GM18867 (cell line): ENCODE measurements around the gene C3.
"Not testable (repeated sequence)": the region's sequence is repeated elsewhere in the genome, so short reads cannot be mapped to it uniquely, and the experiment has no call there.

Experiments used
- ATAC-seq: cut with Tn5 transposase; IDR thresholded peaks from one replicate; pipeline ENCODE4 v1.9.1; 2021; ENCODE audit warnings: mild to moderate bottlenecking, moderate library complexity; ENCODE audit not compliant: unreplicated experiment

The C3 gene

DNA sequence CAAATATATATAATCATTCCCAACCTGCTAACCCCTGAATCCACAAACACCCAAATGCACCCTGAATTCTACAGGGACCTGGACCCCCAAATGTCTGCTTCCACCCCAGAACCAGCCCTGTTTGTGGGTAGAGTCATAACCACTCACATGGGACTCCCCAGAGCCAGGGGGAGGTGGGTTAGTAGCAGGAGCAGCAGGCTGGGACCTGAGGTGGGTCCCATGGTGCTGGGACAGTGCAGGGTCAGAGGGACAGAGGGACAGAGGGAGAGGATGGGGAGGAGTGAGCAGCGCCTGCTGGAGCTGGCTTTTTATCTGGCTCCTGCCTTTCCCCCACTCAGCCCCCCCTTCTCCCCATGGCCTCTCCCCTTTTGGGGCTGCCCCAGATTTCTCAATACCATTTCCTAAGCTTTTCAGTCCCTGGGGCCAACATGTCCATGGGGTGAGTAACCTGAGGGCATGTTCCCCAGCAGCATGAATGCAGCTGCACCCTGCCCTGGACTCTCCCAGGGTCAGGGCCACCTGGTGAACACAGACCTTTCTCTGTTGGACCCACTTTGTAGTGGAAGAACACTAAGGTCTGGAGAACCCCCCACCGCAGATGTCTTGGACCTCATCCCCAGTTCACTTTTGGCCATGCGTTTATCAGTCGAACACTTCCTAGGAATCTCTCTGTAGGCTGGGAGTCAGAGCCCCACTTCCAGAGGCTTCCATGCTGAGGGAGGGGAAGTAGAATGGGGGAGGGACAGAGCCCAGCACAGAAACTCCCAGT is at the start of gene C3:
TSS of gene C3 (minus strand) at position 282 of the 769 bp plus-strand sequence. CDS start at position 221, 61 bp downstream.
- ATAC-seq: no peak

DNA sequence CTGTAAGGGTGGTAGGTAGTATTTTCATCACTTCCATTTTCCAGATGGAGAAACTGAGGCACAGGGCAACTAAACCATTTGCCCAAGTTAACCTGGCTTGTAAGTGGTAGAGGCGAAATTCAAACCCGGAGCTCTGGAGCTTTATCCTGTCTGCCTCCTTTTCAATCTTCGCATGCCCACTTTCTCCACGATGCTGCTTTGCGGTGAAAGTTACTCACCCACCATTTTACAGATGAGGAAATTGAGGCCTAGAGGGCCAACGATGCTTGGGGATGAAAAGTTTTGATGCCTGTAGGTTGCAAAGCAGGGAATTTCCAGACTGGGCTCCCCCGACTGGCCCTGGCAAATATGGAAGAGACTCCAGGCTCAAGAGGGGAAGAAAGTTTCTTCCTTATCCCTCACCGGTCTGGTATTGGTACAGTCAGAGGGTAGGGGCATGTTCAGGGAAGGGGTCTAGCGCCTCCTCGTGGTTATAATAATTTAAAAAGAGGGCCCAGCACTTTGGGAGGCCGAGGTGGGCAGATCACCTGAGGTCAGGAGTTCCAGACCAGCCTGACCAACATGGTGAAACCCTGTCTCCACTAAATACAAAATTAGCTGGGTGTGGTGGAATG is 48.7 kb upstream of the C3 start:
- no peak for ATAC-seq

DNA sequence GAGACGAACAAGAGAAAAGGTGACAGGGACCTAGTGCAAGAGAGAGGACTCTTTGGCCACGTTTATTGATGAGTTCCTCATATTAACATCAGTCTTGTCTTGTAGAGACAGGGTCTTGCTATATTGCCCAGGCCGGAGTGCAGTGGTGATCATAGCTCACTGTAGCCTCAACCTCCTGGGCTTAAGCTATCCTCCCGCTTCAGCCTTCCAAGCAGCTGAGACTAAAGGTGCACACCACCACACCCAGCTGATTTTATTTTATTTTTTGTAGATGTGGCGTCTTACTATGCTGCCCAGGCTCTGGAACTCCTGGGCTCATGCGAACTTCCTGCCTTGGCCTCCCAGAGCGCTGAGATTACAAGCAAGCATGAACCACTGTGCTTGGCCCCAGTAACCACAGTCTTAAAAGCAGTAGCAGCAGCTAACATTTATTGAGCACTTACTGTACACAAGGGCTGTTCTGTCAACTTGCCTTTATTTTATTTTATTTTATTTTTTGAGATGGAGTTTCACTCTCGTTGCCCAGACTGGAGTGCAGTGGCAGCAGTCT is 47.9 kb upstream of the C3 start:
- ATAC-seq: no peak

DNA sequence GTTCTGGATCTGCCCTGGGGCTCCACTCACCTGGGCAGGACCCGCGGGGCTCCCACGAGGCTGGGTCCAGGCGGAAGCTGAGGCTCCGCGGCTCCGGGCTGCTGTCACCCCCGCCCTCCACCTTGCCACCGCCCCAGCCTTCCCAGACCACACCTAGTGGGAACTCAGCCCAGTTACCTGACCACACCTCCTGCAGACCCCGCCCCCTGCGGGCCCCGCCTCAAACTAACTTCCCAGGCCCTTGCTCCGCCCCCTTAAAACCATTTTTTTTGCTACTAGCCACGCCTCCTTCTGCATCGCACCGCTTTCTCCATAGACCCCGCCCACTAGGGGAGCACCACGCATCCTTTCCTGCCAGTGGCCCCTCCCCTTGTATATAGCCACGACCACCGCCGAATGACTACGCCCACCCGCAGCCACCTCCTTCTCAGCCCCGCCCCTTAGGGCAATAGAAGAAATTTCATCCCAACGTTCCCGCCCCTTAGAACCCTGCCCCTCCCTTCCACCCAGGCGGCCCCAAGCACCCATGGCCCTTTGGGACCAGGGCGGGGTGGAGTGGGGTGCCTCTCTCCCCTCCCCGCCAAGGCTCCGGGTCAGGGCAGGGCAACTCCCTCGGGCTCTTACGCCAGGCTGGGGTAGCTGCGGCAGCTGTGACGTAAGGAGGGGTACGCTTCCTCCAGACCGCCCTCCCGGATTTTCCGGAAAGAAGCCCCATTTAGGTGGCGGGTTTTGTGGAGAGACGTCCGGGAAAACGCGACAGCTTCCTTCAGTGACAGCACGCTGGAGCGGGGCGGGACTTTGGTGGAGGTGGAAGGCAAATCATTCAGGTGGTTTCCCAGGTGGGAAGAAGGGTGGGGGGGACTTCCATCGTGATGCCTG is 47.1 kb upstream of the C3 start, which contains the start of gene SH2D3A:
TSS of gene SH2D3A (minus strand) at position 79 of the 879 bp plus-strand sequence. CDS start 3,687 bp downstream, outside the sequence.
- peak; percentile 74 for ATAC-seq

DNA sequence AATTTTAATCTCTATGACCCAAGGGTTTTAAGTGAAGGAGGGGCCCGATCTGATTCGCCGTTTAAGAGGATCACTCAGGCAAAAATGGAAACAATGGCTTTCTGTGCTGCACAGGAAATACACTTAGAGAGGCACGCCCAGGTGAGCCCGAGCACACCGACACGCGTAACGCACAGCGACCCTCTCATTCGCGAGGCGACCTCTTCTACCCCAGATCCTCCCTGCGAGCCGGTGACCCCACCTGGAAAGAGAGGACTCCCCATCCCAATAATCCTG is 46.6 kb upstream of the C3 start:
- peak; percentile 22 for ATAC-seq

DNA sequence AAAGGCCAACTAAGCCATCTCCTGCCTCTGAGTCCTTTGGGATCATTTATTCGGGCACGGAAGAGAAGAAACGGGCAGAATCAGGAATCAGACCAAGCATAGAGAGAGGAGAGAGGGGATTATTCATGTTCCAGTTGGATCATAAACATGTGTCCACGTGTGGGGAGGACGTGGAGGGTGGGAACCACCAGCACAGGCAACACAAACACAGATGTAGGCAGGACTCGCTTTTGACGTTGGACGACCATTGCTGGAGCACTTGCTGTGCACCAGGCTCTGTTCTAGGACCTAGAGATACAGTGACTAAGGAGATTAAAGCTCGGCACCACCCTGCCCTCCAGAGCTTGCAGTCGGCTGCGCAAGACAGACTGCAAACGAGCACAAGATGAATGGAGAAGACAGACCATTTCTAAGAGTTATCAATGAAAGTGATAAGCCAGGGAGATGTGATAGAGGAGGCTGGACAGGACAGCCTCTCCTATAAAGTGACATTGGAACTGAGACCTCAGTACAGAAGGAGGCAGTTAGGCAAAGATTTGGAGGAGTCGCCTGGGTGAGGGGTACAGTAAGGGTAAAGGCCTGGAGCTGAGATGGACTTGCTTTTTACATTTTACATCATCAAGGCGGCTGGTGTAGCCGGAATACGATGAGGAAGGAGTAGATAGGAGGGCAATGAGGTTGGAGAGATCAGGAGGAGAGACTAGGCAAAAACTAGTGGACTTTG is 46.1 kb upstream of the C3 start:
- no peak for ATAC-seq

DNA sequence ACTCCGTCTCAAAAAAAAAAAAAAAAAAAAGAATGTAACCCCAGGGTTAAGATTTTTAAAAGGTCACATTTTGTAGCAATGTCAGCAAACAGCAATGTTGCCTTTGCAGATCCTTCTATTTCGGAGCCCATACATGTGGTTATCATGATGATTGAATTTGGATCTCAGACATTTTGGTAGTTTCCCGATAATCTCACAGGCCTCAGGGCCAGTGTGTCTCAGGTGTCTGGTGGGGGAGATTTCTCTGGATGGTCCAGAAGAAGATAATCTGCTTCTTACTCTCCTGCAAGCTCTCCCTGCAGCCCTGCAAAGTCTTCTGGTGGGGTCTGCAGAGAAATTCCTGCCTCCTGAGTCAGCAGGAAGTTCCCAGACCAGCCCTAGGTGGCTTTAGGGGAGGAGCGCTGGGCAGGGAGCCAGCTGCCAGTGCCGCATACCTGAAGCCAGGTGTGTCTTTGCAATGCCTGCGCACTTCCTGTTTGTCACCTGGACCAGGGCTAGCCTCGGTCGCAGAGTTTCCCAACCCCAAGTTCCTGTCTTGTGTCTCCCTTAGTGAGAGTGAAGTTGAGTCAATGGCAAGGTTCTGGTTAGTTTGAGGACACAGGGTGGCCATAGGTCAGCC is 45.4 kb upstream of the C3 start:
- ATAC-seq: no peak

DNA sequence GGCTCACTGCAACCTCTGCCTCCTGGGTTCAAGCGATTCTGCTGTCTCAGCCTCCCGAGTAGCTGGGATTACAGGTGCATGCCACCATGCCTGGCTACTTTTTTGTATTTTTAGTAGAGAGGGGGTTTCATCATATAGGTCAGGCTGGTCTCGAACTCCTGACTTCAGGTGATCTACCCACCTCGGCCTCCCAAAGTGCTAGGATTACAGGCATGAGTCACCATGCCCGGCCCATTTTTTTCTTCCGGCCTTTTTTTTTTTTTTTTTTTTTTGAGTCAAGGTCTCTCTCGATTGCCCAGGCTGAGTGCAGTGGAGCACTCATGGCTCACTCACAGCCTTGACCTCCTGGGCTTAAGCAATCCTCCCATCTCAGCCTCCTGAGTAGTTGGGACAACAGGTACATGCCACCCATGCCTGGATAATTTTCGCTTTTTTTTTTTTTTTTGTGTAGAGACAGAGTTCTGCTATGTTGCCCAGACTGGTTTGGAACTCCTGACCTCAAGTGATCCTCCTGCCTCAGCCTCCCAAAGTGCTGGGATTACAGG is 41.9 kb upstream of the C3 start:
- ATAC-seq: not testable (repeated sequence)

DNA sequence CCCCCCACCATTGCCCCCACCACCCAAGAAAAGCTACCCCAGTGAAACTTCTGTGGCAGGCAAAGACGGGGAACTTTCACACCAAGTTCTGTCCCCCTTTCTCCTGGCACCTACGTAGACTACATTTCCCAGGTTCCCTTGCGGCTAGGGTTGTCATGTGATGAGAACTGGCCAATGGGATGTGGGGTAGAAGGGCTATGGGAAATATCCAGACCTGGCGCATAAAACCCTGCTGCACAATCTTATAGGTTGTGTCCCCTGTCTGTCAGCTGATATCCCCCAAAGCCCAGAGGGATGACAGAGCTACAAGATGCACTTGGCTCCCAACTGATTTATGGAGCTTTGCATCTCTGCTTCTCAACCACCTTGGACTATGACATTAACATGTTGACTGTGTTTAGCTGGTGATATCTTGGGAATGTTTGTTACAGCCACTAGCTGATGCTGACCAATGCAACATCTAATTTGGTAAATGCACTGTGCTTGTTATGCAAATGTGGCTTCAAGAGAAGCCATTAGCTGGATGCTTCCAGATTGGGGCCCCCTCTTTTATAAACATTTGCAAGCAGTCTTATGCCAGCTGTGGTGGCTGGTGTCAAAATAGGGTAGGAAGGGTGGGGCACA is 40.7 kb upstream of the C3 start:
- ATAC-seq: no peak

DNA sequence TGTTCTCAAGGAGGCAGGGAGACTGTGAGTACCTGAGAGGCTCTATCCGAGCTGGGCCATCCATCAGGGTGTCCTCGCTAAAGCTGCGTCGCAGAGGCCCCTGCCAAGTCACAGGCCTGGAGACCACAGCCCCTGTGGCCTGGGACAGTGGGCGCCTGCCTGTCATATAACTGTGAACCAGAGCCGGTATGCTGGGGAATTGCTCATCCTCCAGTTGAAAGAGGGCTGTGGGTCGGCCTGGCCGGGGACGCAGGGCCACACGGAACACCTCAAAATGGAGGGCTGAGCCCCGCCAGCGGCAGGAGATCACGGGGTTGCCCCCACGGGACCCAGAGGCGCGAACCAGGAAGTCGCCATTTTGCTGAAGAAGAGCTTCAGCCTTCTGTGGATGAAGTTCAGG is 40.2 kb upstream of the C3 start:
- ATAC-seq: no peak

DNA sequence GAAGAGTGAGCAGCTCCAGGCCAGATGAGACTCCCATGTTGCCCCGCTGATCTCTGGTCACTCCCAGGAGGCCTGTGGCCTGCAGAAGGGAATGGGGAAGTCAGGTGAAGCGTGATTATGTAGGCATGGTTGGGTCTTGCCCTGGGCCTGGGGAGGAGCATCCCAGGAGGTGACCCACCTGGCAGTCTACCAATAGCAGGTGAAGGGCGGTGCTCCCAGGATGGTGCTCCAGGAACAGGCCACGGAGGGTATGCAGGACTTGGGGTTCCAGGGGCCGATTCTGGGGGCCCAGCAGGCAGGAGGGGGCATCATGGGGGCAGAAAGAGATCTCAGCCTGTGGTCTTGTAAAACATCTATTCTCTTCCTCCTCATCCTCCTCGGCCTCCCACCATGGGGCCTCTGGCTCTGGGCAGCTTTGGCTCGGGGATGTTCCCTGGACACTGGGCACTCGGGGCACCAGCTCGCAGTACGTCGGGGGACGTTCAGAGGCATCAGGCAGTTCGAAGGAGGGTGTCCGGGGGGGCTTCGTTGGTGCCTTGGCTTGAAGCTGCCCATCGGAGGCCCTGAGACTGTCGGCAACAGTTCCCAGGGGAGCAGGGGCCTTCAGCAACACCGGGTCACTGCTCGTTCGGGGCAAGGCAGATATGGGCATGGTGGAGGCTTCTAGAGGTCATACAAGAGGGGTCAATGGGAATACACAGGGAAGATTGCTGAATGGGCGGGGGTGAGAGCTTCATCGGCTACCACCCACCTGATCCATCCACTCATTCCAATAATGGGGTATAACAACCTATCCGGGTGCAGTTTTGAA is 34.4 kb upstream of the C3 start:
- no peak for ATAC-seq

DNA sequence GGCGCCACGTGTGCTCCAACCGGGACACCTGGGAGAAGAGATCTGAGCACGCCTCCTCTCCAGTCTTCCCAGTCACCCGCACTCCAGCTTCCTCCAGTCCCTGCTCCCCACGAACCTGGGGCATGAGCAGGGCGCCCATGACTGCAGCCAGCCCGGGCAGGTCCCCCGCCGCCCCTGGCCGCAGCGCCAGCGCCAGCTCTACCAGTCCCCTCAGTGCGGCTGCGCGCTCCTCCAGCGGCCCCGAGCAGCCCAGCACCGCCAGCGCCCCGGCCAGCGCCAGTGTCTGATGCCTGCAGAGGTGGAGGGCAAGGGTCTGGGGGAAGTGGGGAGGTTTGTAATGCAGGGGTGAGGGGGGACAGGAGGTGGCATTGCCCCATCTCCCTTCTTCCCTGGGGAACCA is 33.7 kb upstream of the C3 start:
- no peak for ATAC-seq

DNA sequence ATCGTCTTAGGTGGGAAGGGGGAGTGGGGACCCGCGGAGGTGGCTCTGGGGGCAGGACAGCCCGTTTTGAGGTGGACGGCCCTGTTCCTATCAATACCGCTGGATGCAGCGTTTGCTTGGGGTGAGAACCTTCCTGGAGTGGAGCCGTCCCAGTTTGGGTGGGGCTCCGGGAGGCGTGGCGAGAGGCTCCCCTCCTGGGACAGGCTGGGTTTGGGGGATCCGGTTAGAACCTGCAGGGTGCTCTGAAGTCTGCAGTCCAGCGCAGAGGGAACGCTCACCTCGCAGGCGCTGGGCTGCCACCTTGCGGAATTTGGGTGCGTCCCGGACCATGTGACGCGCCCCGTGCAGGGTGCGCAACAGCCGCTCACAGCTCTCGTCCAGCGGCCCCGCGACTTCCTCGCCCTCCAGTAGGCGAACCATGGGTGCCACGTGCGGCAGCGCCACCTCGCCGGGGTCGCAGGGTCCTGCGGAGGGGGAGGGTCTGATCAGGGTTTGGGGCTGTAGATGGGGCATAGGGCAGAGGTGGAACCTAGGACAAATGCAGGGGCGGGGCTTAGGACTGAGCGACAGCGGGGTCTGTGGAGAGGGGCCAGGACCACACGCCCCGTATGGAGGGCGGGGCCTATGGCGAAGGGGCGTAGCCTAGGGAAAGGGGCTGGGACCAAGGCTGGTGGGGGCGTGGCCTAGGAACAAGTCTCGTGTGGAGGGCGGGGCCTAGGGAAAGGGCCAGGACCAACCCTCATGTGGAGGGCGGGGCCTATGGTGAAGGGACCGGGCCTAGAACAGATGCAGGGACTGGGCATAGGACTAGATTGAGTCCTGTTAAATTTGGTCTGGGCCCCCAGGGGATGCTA is 33.0 kb upstream of the C3 start:
- ATAC-seq: peak; percentile 72

DNA sequence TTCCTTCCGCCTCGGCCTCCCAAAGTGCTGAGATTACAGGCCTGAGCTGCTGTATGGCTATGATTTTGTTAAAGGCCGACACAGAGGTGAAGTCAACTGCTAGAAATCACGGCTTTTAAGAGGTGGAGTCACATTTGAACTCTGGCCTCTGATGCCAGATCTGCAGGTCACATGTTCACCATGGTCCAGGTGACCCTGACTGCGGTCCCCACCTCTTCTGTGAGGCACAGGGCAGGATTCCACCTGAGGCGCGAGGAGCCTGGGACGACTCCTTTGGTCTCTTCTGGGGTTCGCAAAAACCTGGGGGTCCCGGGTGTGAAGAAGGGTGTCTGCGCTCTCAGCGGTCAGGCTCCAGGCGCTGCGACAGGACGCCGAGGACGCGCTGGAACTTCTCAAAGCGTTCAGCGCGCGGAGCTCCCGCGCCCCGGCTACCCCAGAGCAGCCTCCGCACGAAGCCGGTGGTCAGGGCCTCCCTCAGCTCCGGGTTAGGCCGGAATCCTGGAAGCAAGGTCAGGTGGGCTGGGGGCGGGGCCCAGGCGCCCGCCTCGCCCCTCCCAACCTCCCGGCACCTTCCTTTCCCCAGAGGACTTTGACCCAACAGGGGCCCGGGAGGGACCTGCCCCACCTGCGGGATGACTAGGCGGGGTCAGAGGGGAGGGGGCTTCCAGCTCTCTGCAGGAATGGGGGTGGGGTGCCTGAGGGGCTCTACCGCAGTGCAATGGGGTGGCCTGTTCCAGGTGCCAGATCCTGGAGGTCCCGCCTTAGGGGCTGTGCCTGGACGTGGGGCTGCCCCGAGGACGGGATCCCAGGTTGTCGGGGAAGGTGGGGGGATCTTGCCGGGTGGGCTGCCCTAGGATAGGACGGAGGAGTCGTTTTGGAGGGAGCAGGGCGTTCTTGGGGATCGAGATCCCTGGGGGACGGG is 32.1 kb upstream of the C3 start:
- ATAC-seq: no peak

DNA sequence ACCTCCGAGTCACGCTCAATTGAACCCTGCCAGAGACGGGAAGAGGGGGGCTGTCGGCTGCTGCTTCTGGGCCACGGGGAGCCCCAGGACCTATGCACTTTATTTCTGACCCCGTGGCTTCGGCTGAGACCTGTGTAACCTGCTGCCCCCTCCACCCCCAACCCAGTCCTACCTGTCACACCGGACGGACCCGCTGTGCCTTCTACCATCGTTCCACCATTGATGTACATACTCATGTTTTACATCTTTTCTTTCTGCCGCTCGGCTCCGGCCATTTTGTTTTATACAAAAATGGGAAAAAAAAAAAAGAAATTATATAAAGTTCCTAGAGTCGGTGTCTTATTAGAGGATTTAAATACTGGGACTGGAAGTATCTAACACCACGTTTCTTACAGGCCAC is 30.7 kb upstream of the C3 start:
- ATAC-seq: no peak

DNA sequence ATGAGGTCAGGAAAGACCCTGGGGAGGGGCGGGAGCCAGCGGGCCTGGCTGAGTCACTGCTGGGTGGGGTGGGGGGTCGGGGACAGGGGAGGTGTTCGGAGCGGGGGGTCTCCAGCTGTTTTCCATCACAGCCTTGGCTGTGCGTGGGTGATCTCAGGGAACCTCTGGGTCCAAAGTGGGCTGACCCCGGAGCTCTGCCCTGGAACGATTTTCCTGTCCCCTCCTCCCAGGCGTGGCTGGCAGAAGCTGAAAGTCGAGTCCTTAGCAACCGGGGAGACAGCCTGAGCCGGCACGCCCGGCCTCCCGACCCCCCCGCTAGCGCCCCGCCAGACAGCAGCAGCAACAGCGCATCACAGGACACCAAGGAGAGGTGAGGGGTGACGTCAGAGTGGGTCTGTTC is 29.6 kb upstream of the C3 start:
- no peak for ATAC-seq

DNA sequence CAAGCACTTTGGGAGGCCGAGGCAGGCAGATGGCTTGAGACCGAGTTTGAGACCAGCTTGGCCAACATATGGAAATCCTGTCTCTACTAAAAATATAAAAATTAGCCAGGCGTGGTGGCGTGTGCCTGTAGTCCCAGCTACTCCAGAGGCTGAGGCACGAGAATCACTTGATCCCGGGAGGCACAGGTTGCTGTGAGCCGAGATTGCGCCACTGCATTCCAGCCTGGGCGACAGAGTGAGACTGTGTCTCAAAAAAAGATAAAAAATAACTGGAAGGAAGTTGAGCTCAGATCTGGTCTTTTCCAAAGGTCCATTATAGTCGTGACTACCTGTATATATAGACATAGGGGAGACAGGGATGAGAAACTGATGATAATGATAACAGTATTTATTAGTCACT is 28.1 kb upstream of the C3 start:
- not testable (repeated sequence) for ATAC-seq
